Upper lobe of right lung (tissue), 1 donor: ENCODE results near the gene PSAP. TPM values are rescaled to one million over a fixed set of nuclear protein-coding genes. Genes with fewer than 3 reads are reported as not detected.

ENCODE experiments used
- ATAC-seq: fragments of 200-7000 bp; cut with Tn5 transposase; one replicate; pipeline ENCODE4 v1.9.1; 2020; ENCODE audit warnings: mild to moderate bottlenecking, moderate library complexity
- DNase-seq: peaks from one replicate; pipeline ENCODE4 v3.0.0-alpha.2; 2020
- H3K27ac ChIP-seq: fragments of 200-600 bp; one replicate; pipeline ENCODE4 v1.8.0; 2022
- H3K27me3 ChIP-seq: fragments of 200-600 bp; one replicate; pipeline ENCODE4 v1.8.0; 2022; ENCODE audit warnings: mild to moderate bottlenecking
- H3K36me3 ChIP-seq: fragments of 200-600 bp; one replicate; pipeline ENCODE4 v1.8.0; 2022
- H3K4me1 ChIP-seq: fragments of 200-600 bp; one replicate; pipeline ENCODE4 v1.8.0; 2022
- H3K4me3 ChIP-seq: fragments of 200-600 bp; one replicate; pipeline ENCODE4 v1.8.0; 2022; ENCODE audit warnings: mild to moderate bottlenecking
- H3K9me3 ChIP-seq: fragments of 200-600 bp; one replicate; pipeline ENCODE4 v1.8.0; 2022
- CTCF ChIP-seq: fragments of 200-600 bp; IDR thresholded peaks from one replicate; pipeline ENCODE4 v1.8.0; 2022; ENCODE audit warnings: antibody characterized with exemption
- intact Hi-C: fragments of 100-400 bp; cut with DNase I; formaldehyde crosslinking; loops from one replicate; pipeline ENCODE4 v1.11.0; 2022
- total RNA-seq: library from RNA; stranded (reverse); fragmentation: NEBNext Ultra II Directional; extraction: Animal tissue kit (Norgen Biotek cat#: 25700); gene quantifications from one replicate; pipeline ENCODE4 v1.2.1, GENCODE V29; 2021
- donor health status: DM: no; HTN: yes; CAD: no; lungs with severe emphysema.

Gene PSAP
- total RNA-seq, 1 donor from 2014 or later = 1,464 TPM

- Histone ChIP-seq H3K27me3 (no peaks in the 10 kb centered on the region), H3K4me3 (no peak overlapping the region), H3K36me3 (peaks cover 52% of the 10 kb centered on the region), H3K27ac (no peak overlapping the region), H3K4me1 (peaks cover 48% of the 10 kb centered on the region), H3K9me3 (no peaks in the 10 kb centered on the region)
- intact Hi-C loops = loop anchor here (10.0 kb wide), 1 partner anchor 61 kb away; no protein-coding TSS in a partner anchor
- TF ChIP-seq CTCF = no peak
- ATAC-seq (no peak), DNase-seq (no peak)
Observed at GRCh38 chr10:71833451-71834342, 17.4 kb downstream of the PSAP start.

GRCh38 chr10:71832967-71833366 lies 18.1 kb downstream of the PSAP start:
- Histone ChIP-seq H3K27ac (no peak overlapping the region), H3K4me3 (no peak overlapping the region), H3K4me1 (peaks cover 41% of the 10 kb centered on the region), H3K36me3 (peaks cover 59% of the 10 kb centered on the region), H3K9me3 (no peaks in the 10 kb centered on the region), H3K27me3 (no peaks in the 10 kb centered on the region)
- intact Hi-C loops = loop anchor here (10.0 kb wide), 1 partner anchor 62 kb away; no protein-coding TSS in a partner anchor
- ATAC-seq (no peak), DNase-seq (no peak)
- TF ChIP-seq CTCF = no peak

GRCh38 chr10:71831646-71832552 lies 19.2 kb downstream of the PSAP start:
- TF ChIP-seq CTCF = no peak
- DNase-seq = no peak
- ATAC-seq = no peak
- no peak overlapping the region for H3K27ac ChIP-seq
- peaks cover 70% of the 10 kb centered on the region for H3K36me3 ChIP-seq
- peaks cover 30% of the 10 kb centered on the region for H3K4me1 ChIP-seq
- no peak overlapping the region for H3K4me3 ChIP-seq
- intact Hi-C loops = loop anchor here (10.0 kb wide), 1 partner anchor 63 kb away; no protein-coding TSS in a partner anchor
- no peaks in the 10 kb centered on the region for H3K9me3 ChIP-seq
- H3K27me3 ChIP-seq = no peaks in the 10 kb centered on the region

GRCh38 chr10:71830726-71831125 lies 20.3 kb downstream of the PSAP start:
- TF ChIP-seq CTCF = no peak
- Histone ChIP-seq H3K27me3 (no peaks in the 10 kb centered on the region), H3K27ac (no peak overlapping the region), H3K36me3 (peaks cover 81% of the 10 kb centered on the region), H3K9me3 (no peaks in the 10 kb centered on the region), H3K4me1 (peaks cover 19% of the 10 kb centered on the region), H3K4me3 (no peak overlapping the region)
- DNase-seq (no peak), ATAC-seq (no peak)
- intact Hi-C loops = loop anchor here (10.0 kb wide), 1 partner anchor 64 kb away; no protein-coding TSS in a partner anchor

GRCh38 chr10:71829896-71830295 lies 21.2 kb downstream of the PSAP start:
- H3K4me3 ChIP-seq = no peak overlapping the region
- peaks cover 12% of the 10 kb centered on the region for H3K4me1 ChIP-seq
- TF ChIP-seq CTCF = no peak
- ATAC-seq (no peak), DNase-seq (no peak)
- no peak overlapping the region for H3K27ac ChIP-seq
- no peaks in the 10 kb centered on the region for H3K9me3 ChIP-seq
- no peaks in the 10 kb centered on the region for H3K27me3 ChIP-seq
- intact Hi-C loops = loop anchor here (10.0 kb wide), 1 partner anchor 65 kb away; no protein-coding TSS in a partner anchor
- H3K36me3 ChIP-seq = peaks cover 90% of the 10 kb centered on the region
